Measurements from ENCODE around the gene GRM7. TPM values are rescaled to one million over a fixed set of nuclear protein-coding genes. Genes with fewer than 3 reads are reported as not detected.

Gene GRM7
- total RNA-seq, 6 donors from 2014 or later, result 0.46 to 8.6 TPM; not detected in 4

DNA sequence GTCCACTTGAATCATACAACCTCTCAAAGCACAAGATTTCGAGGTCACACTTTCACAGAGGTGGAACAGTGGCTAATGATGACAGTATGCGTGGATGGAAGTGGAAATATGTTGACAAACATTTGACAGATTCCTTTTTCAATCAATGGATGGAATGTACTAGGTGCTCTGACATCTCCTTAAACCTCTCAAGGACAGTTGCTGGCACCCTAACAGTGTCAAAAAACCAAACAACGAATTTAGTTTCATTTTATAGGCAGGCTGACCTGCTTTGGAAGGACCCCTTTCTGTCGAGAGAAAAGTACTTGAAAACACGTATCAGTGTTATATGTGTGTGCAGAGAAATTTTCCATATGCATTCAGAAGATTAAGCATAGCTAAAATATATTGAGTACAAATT, 861.0 kb downstream of the GRM7 start:
- H3K36me3 ChIP-seq, result no peaks in the 10 kb centered on the region
- no peak for DNase-seq
- no peaks in the 10 kb centered on the region for H3K9me3 ChIP-seq
- WGBS, 2 donors, result 85 to 86% methylated on average over 5 of the region's 5 CpGs
- H3K4me3 ChIP-seq, result no peak overlapping the region
- no peak for TF ChIP-seq POLR2AphosphoS5 (IDR thresholded peaks at IDR 0.05)
- TF ChIP-seq, protein P1, sequence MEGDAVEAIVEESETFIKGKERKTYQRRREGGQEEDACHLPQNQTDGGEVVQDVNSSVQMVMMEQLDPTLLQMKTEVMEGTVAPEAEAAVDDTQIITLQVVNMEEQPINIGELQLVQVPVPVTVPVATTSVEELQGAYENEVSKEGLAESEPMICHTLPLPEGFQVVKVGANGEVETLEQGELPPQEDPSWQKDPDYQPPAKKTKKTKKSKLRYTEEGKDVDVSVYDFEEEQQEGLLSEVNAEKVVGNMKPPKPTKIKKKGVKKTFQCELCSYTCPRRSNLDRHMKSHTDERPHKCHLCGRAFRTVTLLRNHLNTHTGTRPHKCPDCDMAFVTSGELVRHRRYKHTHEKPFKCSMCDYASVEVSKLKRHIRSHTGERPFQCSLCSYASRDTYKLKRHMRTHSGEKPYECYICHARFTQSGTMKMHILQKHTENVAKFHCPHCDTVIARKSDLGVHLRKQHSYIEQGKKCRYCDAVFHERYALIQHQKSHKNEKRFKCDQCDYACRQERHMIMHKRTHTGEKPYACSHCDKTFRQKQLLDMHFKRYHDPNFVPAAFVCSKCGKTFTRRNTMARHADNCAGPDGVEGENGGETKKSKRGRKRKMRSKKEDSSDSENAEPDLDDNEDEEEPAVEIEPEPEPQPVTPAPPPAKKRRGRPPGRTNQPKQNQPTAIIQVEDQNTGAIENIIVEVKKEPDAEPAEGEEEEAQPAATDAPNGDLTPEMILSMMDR (IDR thresholded peaks at IDR 0.05), result no peak
- TF ChIP-seq EP300 (IDR thresholded peaks at IDR 0.05), result no peak
- TF ChIP-seq POLR2A (IDR thresholded peaks at IDR 0.05), result no peak
- H3K27ac ChIP-seq, result no peak overlapping the region
- no peaks in the 10 kb centered on the region for H3K4me1 ChIP-seq
- no peaks in the 10 kb centered on the region for H3K27me3 ChIP-seq
- ATAC-seq (ENCODE audit: low FRiP score in 2 of 2), result no peak

DNA sequence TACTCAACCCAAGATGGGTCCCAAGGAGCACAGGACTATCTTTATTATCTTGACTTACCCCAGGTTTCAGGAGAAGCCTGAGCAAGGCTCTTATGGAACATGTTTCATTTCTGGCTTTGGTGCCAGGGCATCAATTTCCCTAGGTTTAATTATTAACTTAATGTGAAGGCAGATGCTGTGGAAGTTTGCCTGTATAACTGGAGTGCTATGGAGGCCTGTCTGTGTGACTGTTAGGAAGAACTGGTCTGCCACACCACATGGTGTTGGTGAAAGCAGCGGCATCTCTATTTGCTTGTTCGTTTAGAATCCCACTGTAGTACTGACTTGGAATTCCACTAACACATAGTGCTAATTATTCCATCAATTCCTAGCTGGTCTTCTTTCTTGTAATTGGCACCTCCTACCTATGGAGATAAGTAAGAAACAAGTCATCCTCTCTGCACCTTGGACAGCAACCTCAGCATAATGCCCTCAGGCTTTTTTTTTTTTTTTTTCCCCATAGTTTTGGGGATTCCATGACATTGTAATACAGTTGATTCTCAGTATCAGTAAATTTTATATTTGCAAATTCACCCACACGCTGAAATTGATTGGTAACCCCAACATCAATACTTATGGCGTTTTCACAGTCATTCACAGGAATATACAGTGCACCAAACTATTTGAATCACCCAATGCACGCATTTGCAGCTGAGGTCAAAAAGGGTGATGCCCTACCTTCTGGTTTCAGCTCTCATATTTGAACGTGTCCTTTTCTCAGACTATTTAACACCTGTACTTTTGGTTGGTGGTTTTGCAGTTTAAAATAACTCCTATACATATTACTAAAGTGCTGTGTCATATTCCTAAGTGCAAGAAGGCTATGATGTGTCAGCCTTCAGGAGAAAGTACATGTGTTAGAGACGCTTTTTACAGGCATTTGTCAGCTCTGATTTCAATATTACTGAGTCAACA, 867.9 kb downstream of the GRM7 start:
- DNase-seq (no peak), ATAC-seq (ENCODE audit: low FRiP score in 2 of 2) (no peak)
- Histone ChIP-seq H3K9me3 (no peaks in the 10 kb centered on the region), H3K36me3 (no peaks in the 10 kb centered on the region), H3K4me3 (no peak overlapping the region), H3K4me1 (no peaks in the 10 kb centered on the region), H3K27ac (no peak overlapping the region), H3K27me3 (no peaks in the 10 kb centered on the region)
- 88% methylated on average over 7 of the region's 7 CpGs for WGBS, 2 donors
- TF ChIP-seq POLR2A (IDR thresholded peaks at IDR 0.05), result no peak

DNA sequence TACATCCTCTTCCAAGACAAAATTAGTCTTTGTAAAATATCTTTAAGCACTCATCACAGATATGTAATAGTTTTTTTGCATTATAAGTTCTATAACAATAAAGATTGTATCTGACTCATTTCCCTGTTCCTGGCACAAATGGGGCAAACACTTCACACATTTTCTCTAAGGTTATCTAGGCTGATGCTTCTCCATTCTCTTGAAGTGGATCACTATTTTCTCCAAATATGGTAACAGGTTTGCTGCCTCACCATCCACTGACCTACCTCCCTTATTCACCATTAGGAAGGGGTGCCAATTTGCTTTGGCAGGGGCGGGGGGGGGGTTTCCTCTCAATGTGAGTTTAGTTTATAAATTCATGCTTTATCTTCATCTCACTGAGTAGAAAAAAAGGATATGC, 873.0 kb downstream of the GRM7 start:
- 57 to 64% methylated on average over 1 of the region's 1 CpG for WGBS, 2 donors
- Histone ChIP-seq H3K27me3 (no peaks in the 10 kb centered on the region), H3K27ac (no peak overlapping the region), H3K9me3 (no peaks in the 10 kb centered on the region), H3K4me3 (no peak overlapping the region), H3K36me3 (no peaks in the 10 kb centered on the region), H3K4me1 (no peaks in the 10 kb centered on the region)
- no peak for TF ChIP-seq EP300 (IDR thresholded peaks at IDR 0.05)
- TF ChIP-seq, protein P1 (IDR thresholded peaks at IDR 0.05), result no peak
- TF ChIP-seq POLR2AphosphoS5 (IDR thresholded peaks at IDR 0.05), result no peak
- no peak for TF ChIP-seq POLR2A (IDR thresholded peaks at IDR 0.05)
- DNase-seq, result no peak
- ATAC-seq (ENCODE audit: low FRiP score in 2 of 2), result no peak

DNA sequence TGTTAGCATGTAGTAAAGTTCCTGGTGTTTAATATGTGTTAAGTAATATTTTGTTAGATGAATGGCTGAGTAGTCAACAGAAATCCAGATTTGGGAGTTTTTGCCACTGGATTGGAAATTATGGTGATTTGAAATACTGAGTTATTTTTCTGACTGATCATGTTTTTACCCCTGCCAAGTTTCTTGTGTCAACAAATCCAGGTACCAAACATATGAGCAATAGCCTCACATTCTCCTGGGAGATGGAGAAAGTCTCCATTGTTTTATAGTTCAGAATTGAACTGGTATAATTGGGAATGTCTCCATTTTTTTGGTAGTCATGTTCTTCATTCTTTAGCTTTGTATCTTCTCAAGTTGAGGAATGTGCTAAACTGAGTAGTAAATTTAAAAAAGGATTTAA, 873.5 kb downstream of the GRM7 start:
- H3K4me1 ChIP-seq, result no peaks in the 10 kb centered on the region
- H3K36me3 ChIP-seq, result no peaks in the 10 kb centered on the region
- H3K27me3 ChIP-seq, result no peaks in the 10 kb centered on the region
- ATAC-seq (ENCODE audit: low FRiP score in 2 of 2), result no peak
- DNase-seq, result no peak
- TF ChIP-seq POLR2AphosphoS5 (IDR thresholded peaks at IDR 0.05) (no peak), EP300 (IDR thresholded peaks at IDR 0.05) (no peak), POLR2A (IDR thresholded peaks at IDR 0.05) (no peak)
- TF ChIP-seq, protein P1 (IDR thresholded peaks at IDR 0.05), result no peak
- H3K27ac ChIP-seq, result no peak overlapping the region
- H3K9me3 ChIP-seq, result no peaks in the 10 kb centered on the region
- no peak overlapping the region for H3K4me3 ChIP-seq

DNA sequence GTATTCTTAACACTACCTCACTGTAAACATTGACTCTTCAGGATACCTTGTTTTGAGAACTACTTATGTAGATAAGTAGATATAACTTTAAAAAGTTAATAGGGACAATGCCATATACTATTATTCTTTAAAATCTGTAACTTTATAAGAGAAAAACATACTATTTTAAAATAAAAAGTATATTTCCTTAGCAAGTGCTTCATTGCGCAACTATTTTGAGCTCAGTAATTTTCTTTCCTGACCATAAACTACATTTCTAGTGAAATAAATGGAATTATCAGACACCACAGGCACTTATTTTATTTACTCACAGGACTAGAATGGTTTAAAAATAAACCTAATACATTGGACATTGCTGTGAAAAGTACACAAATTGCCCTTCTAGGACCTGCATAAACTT, 876.3 kb downstream of the GRM7 start:
- Histone ChIP-seq H3K36me3 (no peaks in the 10 kb centered on the region), H3K4me3 (no peak overlapping the region), H3K27ac (no peak overlapping the region), H3K9me3 (no peaks in the 10 kb centered on the region), H3K27me3 (no peaks in the 10 kb centered on the region), H3K4me1 (no peaks in the 10 kb centered on the region)
- no peak for TF ChIP-seq POLR2A (IDR thresholded peaks at IDR 0.05)
- TF ChIP-seq EP300 (IDR thresholded peaks at IDR 0.05), result no peak
- TF ChIP-seq, protein P1 (IDR thresholded peaks at IDR 0.05), result no peak
- no peak for TF ChIP-seq POLR2AphosphoS5 (IDR thresholded peaks at IDR 0.05)
- ATAC-seq (ENCODE audit: low FRiP score in 2 of 2) (no peak), DNase-seq (no peak)
- 100% methylated on average over 1 of the region's 1 CpG for WGBS, 2 donors
